ENCODE measurements around the gene AP1S3.

- TF ChIP-seq CTCF (conservative IDR thresholded peaks at IDR 0.05; ENCODE audit: low read depth, low read length) (no peak), EZH2 (IDR thresholded peaks at IDR 0.05; ENCODE audit: low read length, unreplicated experiment) (no peak), EZH2phosphoT487 (IDR thresholded peaks at IDR 0.05; ENCODE audit: borderline replicate concordance, low read length) (no peak)
Measured at GRCh38 chr2:223747392-223748042, 89.9 kb downstream of the AP1S3 start.

Measured in PC-3 (cell line).